Spleen (tissue), 11 donors: ENCODE data around the gene CIAPIN1. TPM values are rescaled to one million over a fixed set of nuclear protein-coding genes. Genes with fewer than 3 reads are reported as not detected.

Experiments used
- DNase-seq: peaks from one replicate; pipeline ENCODE4 v3.0.0-alpha.2; 2020
- H3K27ac ChIP-seq, 8 donors: fragments of 200-600 bp; sonication (generic) in 7 of 8; 1 replicate in 4 of 8; 2 replicates in 4 of 8; pipeline versions ENCODE4 v1.5.0 to v1.8.0; 2016 to 2021; ENCODE audit warnings: inconsistent platforms in 4 of 8, mild to moderate bottlenecking in 4 of 8, moderate library complexity in 1 of 8
- H3K27me3 ChIP-seq, 7 donors: fragments of 200-600 bp; sonication (generic) in 6 of 7; replicated peaks in 1 of 7; 1 replicate in 4 of 7; 2 replicates in 3 of 7; pipeline versions ENCODE4 v1.5.0 to v1.8.0; 2016 to 2021; ENCODE audit warnings: inconsistent platforms in 3 of 7, mild to moderate bottlenecking in 1 of 7
- H3K36me3 ChIP-seq, 6 donors: fragments of 200-600 bp; sonication (generic) in 5 of 6; 1 replicate in 4 of 6; 2 replicates in 2 of 6; pipeline versions ENCODE4 v1.5.0 to v1.8.0; 2016 to 2021; ENCODE audit warnings: inconsistent platforms in 2 of 6
- H3K4me1 ChIP-seq, 6 donors: fragments of 200-600 bp; sonication (generic) in 5 of 6; 1 replicate in 3 of 6; 2 replicates in 3 of 6; pipeline versions ENCODE4 v1.5.0 to v1.8.0; 2016 to 2021; ENCODE audit warnings: inconsistent platforms in 3 of 6
- H3K4me3 ChIP-seq, 8 donors: fragments of 200-600 bp; sonication (generic) in 7 of 8; 1 replicate in 4 of 8; 2 replicates in 4 of 8; pipeline versions ENCODE4 v1.5.0 to v1.8.0; 2016 to 2021; ENCODE audit warnings: inconsistent platforms in 4 of 8, mild to moderate bottlenecking in 4 of 8, moderate library complexity in 2 of 8
- H3K9me3 ChIP-seq, 8 donors: fragments of 200-600 bp; sonication (generic) in 7 of 8; 1 replicate in 4 of 8; 2 replicates in 4 of 8; pipeline versions ENCODE4 v1.5.0 to v1.8.0; 2016 to 2021; ENCODE audit warnings: inconsistent platforms in 4 of 8
- POLR2A ChIP-seq, 3 donors: fragments of 450-650 bp; IDR thresholded peaks; one replicate each; pipeline ENCODE4 v1.5.1; 2017; ENCODE audit warnings: antibody characterized with exemption in 3 of 3, mild to moderate bottlenecking in 1 of 3
- POLR2AphosphoS5 ChIP-seq, 3 donors: sonication (generic); formaldehyde crosslinking; IDR thresholded peaks; one replicate each; pipeline ENCODE4 v1.5.1; 2017; ENCODE audit warnings: antibody characterized with exemption in 3 of 3
- WGBS, 5 donors: extraction: QIAGEN DNeasy Blood & Tissue Kit in 3 of 5; methylation state at CpG; one replicate each; pipeline versions ENCODE4 v1.1.5 to v1.1.7; 2013 to 2018; 5-methylcytosine and 5-hydroxymethylcytosine counted together
- intact Hi-C: fragments of 100-400 bp; cut with DNase I; formaldehyde crosslinking; loops from one replicate; pipeline ENCODE4 v1.15.0; 2023; ENCODE audit warnings: low total_unique reads
- polyA plus RNA-seq, 3 donors: library from polyadenylated mRNA; stranded (reverse); fragments of 200-250 nt; gene quantifications; one replicate each; pipeline ENCODE4 v1.2.1, GENCODE V29; 2013
- total RNA-seq, 7 donors: library from RNA; depleted of rRNA in 3 of 7; stranded (reverse); fragments of >200 nt in 3 of 7; fragmentation: NEBNext Ultra II Directional in 4 of 7; extraction: Animal tissue kit (Norgen Biotek cat#: 25700) in 4 of 7; gene quantifications; one replicate each; pipeline versions ENCODE4 v1.1.0 to v1.2.1, GENCODE V29; 2016 to 2021
- TF ChIP-seq, protein P1 (sequence below), 11 experiments: fragments of 200-600 bp in 7 of 11; fragments of 450-650 bp in 4 of 11; sonication (generic) in 4 of 11; IDR thresholded peaks in 8 of 11; conservative IDR thresholded peaks in 3 of 11; 1 replicate in 7 of 11; 2 replicates in 4 of 11; pipeline versions ENCODE4 v1.4.0 to v1.8.0; 2016 to 2021; ENCODE audit warnings: antibody characterized with exemption in 11 of 11, inconsistent platforms in 4 of 11, mild to moderate bottlenecking in 1 of 11
- donor health status: healthy with polysubstance abuse.
- donor health status: DM: no; HTN: no; CAD: no; lungs with moderate emphysema.
- donor health status: DM: no; HTN: no; CAD: no.
- donor health status: Bipolar disorder and iron deficiency.
- donor health status: healthy.
- donor health status: DM: no; HTN: no; CAD: no.
- donor health status: DM: yes; HTN: yes; CAD: no.

Gene CIAPIN1
- total and polyA plus RNA-seq, 10 donors = 19.6 to 39.8 (median 28.7) TPM

DNA sequence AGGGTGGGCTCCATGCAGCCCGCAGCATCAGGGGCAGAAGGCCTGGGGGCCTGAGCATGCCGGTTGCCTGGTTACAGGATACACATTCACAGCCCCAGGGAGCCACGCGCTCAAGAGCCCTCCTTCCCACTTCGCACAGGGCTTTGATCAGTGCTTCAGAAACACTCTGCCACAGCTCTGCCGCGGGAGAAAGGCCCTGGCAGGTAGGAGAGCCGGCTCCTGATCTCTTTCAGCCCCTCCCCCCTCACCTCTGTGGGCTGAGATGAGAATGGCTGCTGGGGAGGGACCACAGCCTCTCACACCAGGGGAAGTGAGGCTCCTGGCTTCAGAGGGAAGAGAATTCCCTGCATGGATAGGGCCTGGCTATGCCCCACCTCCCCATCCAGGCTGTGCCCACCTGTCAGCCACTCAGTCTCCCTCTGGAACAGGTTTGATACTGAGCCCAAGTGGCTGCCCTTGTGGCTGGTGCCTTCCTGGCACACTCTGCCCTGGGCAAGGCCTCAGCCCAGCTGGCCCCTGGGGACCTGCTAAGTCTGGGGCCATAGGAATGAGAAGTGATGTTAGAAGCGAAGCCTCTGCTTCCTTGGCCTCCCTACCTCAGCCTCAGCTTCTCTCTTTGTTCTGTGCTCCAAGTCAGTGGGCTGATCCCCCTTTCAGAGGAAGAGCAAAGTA, 30.5 kb upstream of the CIAPIN1 start:
- Histone ChIP-seq H3K27ac (peak overlapping the region in 2 of 8 donors; percentile 7 to 14), H3K4me1 (peaks cover 13 to 80% (median 55%) of the 10 kb centered on the region in 6 donors), H3K9me3 (no peaks in the 10 kb centered on the region), H3K36me3 (peaks cover 0 to 26% (median 6%) of the 10 kb centered on the region in 6 donors), H3K27me3 (peaks cover 0 to 16% (median 0%) of the 10 kb centered on the region in 7 donors), H3K4me3 (no peak overlapping the region)
- peak; percentile 58 for DNase-seq
- 61 to 76% (median 62%) methylated on average over 7 to 9 of the region's 9 CpGs for WGBS, 5 donors
- TF ChIP-seq POLR2A (IDR thresholded peaks at IDR 0.05) = no peak
- no peak for TF ChIP-seq POLR2AphosphoS5 (IDR thresholded peaks at IDR 0.05)
- TF ChIP-seq, protein P1, sequence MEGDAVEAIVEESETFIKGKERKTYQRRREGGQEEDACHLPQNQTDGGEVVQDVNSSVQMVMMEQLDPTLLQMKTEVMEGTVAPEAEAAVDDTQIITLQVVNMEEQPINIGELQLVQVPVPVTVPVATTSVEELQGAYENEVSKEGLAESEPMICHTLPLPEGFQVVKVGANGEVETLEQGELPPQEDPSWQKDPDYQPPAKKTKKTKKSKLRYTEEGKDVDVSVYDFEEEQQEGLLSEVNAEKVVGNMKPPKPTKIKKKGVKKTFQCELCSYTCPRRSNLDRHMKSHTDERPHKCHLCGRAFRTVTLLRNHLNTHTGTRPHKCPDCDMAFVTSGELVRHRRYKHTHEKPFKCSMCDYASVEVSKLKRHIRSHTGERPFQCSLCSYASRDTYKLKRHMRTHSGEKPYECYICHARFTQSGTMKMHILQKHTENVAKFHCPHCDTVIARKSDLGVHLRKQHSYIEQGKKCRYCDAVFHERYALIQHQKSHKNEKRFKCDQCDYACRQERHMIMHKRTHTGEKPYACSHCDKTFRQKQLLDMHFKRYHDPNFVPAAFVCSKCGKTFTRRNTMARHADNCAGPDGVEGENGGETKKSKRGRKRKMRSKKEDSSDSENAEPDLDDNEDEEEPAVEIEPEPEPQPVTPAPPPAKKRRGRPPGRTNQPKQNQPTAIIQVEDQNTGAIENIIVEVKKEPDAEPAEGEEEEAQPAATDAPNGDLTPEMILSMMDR (IDR thresholded peaks at IDR 0.05 in 8 of 11, conservative IDR thresholded peaks at IDR 0.05 in 3 of 11) = no peak
- intact Hi-C loops = no loop called here

DNA sequence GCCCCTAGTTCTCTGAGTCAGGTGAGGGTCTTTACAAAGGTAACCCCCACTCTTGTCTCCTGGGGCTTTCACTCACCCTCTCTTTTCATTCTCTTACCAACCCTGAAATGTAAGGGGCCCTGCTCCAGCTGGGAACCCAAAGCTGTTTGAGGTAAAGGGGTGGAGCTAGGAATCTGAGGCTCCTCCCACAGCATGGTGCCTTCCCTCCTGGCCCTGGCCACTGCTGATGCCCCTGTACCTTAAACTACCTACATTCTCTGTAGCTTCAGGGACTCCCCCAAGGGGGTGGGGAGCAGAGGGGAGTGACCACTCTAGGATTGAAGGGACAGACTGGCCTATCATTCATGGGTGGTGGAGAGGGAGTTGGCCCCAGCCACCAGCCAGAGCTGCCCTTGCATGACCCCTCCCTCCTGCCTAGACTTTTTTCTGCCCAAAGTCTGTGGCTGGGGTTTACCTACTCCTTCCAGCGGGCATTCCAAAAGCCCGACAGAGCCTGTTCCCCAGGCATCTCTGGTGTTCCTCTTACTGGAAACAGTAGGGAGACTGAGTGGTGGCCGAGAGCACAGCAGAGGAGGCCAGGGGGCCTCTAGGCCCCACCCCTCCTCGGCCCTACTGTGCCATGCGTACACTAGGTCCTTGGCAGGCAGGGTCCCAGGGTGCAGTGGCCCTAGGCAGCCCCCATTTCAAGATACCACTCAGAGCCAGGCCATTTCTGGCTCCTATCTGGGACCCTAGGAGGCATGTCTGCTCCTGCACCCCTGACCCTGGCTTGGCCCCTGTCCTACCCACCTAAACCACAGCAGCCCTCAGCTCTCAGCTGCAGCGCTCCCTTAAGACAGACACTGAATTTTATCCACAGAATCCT, 29.6 kb upstream of the CIAPIN1 start:
- WGBS, 5 donors = 80 to 93% (median 90%) methylated on average over 4 to 6 of the region's 6 CpGs
- Histone ChIP-seq H3K27ac (peak overlapping the region in 3 of 8 donors; percentile 21 to 53 (median 28)), H3K4me3 (no peak overlapping the region), H3K36me3 (peaks cover 0 to 35% (median 14%) of the 10 kb centered on the region in 6 donors), H3K4me1 (peaks cover 13 to 89% (median 64%) of the 10 kb centered on the region in 6 donors), H3K27me3 (peaks cover 0 to 16% (median 0%) of the 10 kb centered on the region in 7 donors), H3K9me3 (no peaks in the 10 kb centered on the region)
- intact Hi-C loops = no loop called here
- TF ChIP-seq POLR2AphosphoS5 (IDR thresholded peaks at IDR 0.05) = no peak
- TF ChIP-seq, protein P1 (IDR thresholded peaks at IDR 0.05 in 8 of 11, conservative IDR thresholded peaks at IDR 0.05 in 3 of 11) = no peak
- no peak for TF ChIP-seq POLR2A (IDR thresholded peaks at IDR 0.05)
- DNase-seq = peak; percentile 54

DNA sequence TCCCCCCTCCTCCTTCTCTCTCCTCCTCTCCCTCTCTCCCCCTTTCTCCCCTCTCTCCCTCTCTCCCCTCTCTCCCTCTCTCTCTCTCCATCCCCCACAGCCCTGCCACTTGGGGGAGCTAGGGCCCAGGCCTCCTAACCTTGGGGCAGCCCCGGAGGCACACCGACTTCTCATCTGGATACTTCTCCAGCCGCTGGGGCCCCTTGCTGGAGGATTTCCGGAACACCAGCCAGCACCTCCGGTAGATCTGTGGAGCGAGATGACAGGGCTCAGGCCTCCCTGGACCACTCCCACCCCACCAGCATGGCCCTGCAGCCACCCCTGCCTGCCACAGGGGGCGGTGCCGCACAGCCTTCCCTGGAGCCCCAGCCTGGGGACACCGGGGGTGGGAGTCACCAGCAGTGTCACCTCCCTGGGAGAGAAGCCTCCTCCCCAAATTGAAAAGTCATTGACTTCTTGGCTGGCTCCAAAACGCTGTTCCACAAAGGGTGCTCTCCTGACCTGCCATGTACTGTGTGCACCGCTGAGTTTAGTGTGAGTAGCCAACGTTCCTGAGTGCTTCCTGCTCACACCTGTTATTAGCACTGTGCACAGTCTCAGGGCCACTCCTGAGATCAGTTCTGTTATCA, 28.6 kb upstream of the CIAPIN1 start:
- Histone ChIP-seq H3K4me1 (peaks cover 15 to 97% (median 72%) of the 10 kb centered on the region in 6 donors), H3K27me3 (peaks cover 0 to 16% (median 0%) of the 10 kb centered on the region in 7 donors)

More for the DNA sequence above, 28.6 kb upstream of the CIAPIN1 start:
- Histone ChIP-seq H3K9me3 (no peaks in the 10 kb centered on the region), H3K4me3 (peak overlapping the region in 1 of 8 donors; percentile 36), H3K27ac (peak overlapping the region in 3 of 8 donors; percentile 21 to 53 (median 28)), H3K36me3 (peaks cover 0 to 44% (median 21%) of the 10 kb centered on the region in 6 donors)
- 2 to 13% (median 6%) methylated on average over 7 to 12 of the region's 12 CpGs for WGBS, 5 donors
- peak; percentile 91 for DNase-seq
- TF ChIP-seq, protein P1 (IDR thresholded peaks at IDR 0.05 in 8 of 11, conservative IDR thresholded peaks at IDR 0.05 in 3 of 11) = peak; percentile 56 to 86 (median 71)
- TF ChIP-seq POLR2A (IDR thresholded peaks at IDR 0.05) (no peak), POLR2AphosphoS5 (IDR thresholded peaks at IDR 0.05) (peak in 2 of 3 donors; percentile 36 to 66)
- intact Hi-C loops = no loop called here
